Smooth muscle cell (in vitro differentiated cells): ENCODE data around the gene TMEM89. TPM values are rescaled to one million over a fixed set of nuclear protein-coding genes. Genes with fewer than 3 reads are reported as not detected.

Source experiments
- DNase-seq: peaks from one replicate; lab custom pipeline; 2025; ENCODE audit not compliant: unreplicated experiment; lab: John Stamatoyannopoulos, UW
- H2AFZ ChIP-seq: fragments of 200-600 bp; sonication (generic); 2 replicates; pipeline ENCODE4 v1.6.0; 2016; ENCODE audit warnings: antibody characterized with exemption, low read depth, mild to moderate bottlenecking
- H3F3A ChIP-seq: fragments of 200-600 bp; sonication (generic); 2 replicates; pipeline ENCODE4 v1.6.0; 2017; ENCODE audit warnings: antibody characterized with exemption, low read depth
- H3K27ac ChIP-seq: fragments of 200-600 bp; sonication (generic); 2 replicates; pipeline ENCODE4 v1.5.1; 2016; ENCODE audit warnings: low read depth, mild to moderate bottlenecking
- H3K27me3 ChIP-seq: fragments of 200-600 bp; sonication (generic); 2 replicates; pipeline ENCODE4 v1.6.1; 2016; ENCODE audit warnings: low read depth, mild to moderate bottlenecking
- H3K36me3 ChIP-seq: fragments of 200-600 bp; sonication (generic); 2 replicates; pipeline ENCODE4 v1.5.1; 2016; ENCODE audit warnings: low read depth
- H3K4me1 ChIP-seq: fragments of 200-600 bp; sonication (generic); 2 replicates; pipeline ENCODE4 v1.5.1; 2016; ENCODE audit warnings: low read depth
- H3K4me2 ChIP-seq: fragments of 200-600 bp; sonication (generic); 2 replicates; pipeline ENCODE4 v1.6.0; 2016; ENCODE audit warnings: mild to moderate bottlenecking
- H3K4me3 ChIP-seq: fragments of 200-600 bp; sonication (generic); 2 replicates; pipeline ENCODE4 v1.5.1; 2016; ENCODE audit warnings: mild to moderate bottlenecking
- H3K79me2 ChIP-seq: fragments of 200-600 bp; sonication (generic); 2 replicates; pipeline ENCODE4 v1.6.0; 2016; ENCODE audit warnings: low read depth, mild to moderate bottlenecking
- H3K9ac ChIP-seq: fragments of 200-600 bp; sonication (generic); 2 replicates; pipeline ENCODE4 v1.6.0; 2016; ENCODE audit warnings: low read depth
- H3K9me3 ChIP-seq: fragments of 200-600 bp; sonication (generic); replicated peaks from 2 replicates; pipeline ENCODE4 v1.5.1; 2016; ENCODE audit warnings: low read depth
- H4K20me1 ChIP-seq: fragments of 200-600 bp; sonication (generic); 2 replicates; pipeline ENCODE4 v1.6.0; 2016; ENCODE audit warnings: low read depth
- WGBS: methylation state at CpG from one replicate; pipeline ENCODE4 v1.1.7; 2016; ENCODE audit warnings: low lambda C conversion rate; 5-methylcytosine and 5-hydroxymethylcytosine counted together
- polyA plus RNA-seq: library from polyadenylated mRNA; unstranded; fragments of >200 nt; fragmentation: Nextera tagmentation; extraction: Ambion mirVana; gene quantifications from 2 replicates; pipeline ENCODE4 v1.2.1, GENCODE V29; 2016
- total RNA-seq: library from RNA; depleted of rRNA; stranded (reverse); fragments of >200 nt; gene quantifications from 2 replicates; pipeline ENCODE4 v1.2.3, GENCODE V29; 2014
- TF ChIP-seq, protein P1 (sequence below): fragments of 200-600 bp; sonication (generic); IDR thresholded peaks from 2 replicates; pipeline ENCODE4 v1.5.1; 2017; ENCODE audit warnings: borderline replicate concordance, mild to moderate bottlenecking, antibody characterized with exemption; ENCODE audit not compliant: insufficient read depth, poor library complexity, severe bottlenecking

Gene TMEM89
- total and polyA plus RNA-seq, 2 experiments from 2014 or later = 0.25 TPM; not detected in 1

DNA sequence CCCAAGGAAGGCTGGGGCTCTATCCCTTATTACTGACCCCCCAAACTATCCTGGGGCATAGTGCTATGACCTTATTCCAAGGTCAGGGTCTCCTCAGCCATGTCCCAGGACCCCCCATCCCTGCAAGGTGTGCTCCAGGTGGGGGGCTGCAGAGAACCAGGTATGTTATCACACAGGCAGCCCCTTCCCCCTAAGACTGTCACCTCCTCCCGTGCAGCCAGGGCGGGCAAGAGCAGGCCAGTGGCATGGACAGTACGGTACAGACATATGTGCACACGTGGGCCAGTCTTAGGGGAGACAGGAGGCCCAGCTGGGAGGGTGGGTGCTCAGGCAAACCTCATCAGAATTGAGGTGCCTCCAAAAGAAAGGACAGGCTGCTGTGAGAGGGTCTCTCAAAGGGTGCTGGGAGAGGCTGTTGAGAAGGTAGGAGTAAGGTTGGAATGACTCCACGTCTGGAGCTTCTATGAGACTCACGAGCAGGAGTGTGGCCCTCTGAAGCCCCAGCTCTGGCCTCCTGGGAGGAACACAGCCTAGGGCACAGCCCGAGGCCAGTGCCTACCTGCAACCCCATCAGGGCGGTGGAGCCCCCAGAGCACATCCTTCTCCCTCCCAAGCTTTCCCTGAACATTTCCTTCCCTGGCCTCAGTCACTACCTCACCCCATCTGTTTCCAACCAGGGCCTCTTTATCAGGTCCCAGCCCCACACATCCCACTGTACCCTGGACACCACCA lies 24.7 kb downstream of the TMEM89 start:
- peak overlapping the region; percentile 61 for H3K4me2 ChIP-seq
- H3K36me3 ChIP-seq = no peaks in the 10 kb centered on the region
- WGBS = 85% methylated on average over 8 of the region's 8 CpGs
- H2AFZ ChIP-seq = no peak overlapping the region
- peaks cover 19% of the 10 kb centered on the region for H4K20me1 ChIP-seq
- peaks cover 20% of the 10 kb centered on the region for H3K4me1 ChIP-seq
- TF ChIP-seq, protein P1, sequence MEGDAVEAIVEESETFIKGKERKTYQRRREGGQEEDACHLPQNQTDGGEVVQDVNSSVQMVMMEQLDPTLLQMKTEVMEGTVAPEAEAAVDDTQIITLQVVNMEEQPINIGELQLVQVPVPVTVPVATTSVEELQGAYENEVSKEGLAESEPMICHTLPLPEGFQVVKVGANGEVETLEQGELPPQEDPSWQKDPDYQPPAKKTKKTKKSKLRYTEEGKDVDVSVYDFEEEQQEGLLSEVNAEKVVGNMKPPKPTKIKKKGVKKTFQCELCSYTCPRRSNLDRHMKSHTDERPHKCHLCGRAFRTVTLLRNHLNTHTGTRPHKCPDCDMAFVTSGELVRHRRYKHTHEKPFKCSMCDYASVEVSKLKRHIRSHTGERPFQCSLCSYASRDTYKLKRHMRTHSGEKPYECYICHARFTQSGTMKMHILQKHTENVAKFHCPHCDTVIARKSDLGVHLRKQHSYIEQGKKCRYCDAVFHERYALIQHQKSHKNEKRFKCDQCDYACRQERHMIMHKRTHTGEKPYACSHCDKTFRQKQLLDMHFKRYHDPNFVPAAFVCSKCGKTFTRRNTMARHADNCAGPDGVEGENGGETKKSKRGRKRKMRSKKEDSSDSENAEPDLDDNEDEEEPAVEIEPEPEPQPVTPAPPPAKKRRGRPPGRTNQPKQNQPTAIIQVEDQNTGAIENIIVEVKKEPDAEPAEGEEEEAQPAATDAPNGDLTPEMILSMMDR = no peak
- H3K27me3 ChIP-seq = no peaks in the 10 kb centered on the region
- peaks cover 40% of the 10 kb centered on the region for H3F3A ChIP-seq
- H3K9ac ChIP-seq = peak overlapping the region; percentile 91
- DNase-seq = no peak
- peaks cover 15% of the 10 kb centered on the region for H3K79me2 ChIP-seq
- H3K9me3 ChIP-seq = no peaks in the 10 kb centered on the region
- H3K27ac ChIP-seq = peak overlapping the region; percentile 100
- H3K4me3 ChIP-seq = no peak overlapping the region

DNA sequence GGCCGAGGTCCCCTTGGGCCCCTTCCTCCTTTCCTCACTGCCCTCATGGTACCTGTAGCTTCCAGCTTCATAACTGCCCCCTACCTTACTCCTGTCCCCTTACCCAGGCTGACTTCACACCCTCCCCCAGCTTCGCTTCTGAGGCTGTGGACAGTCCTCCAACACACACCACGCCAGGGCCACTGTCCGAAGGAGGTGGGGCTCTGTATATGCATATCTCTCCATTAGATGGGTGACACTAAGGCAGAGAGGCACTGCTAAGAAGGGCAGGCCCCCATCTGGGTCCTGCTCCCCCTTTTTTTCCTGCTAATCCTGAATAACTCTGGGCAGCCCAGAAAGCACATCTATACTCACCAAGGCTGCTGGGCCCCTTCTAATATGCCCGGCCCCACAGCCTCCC lies 25.4 kb downstream of the TMEM89 start:
- no peak overlapping the region for H3K4me3 ChIP-seq
- TF ChIP-seq, protein P1 = no peak
- H3K4me1 ChIP-seq = peaks cover 20% of the 10 kb centered on the region
- H3K4me2 ChIP-seq = peak overlapping the region; percentile 61
- no peaks in the 10 kb centered on the region for H3K36me3 ChIP-seq
- no peaks in the 10 kb centered on the region for H3K27me3 ChIP-seq
- H3K9ac ChIP-seq = peak overlapping the region; percentile 91
- H2AFZ ChIP-seq = no peak overlapping the region
- no peak for DNase-seq
- peaks cover 21% of the 10 kb centered on the region for H4K20me1 ChIP-seq
- H3K79me2 ChIP-seq = peaks cover 15% of the 10 kb centered on the region
- H3F3A ChIP-seq = peaks cover 39% of the 10 kb centered on the region
- peak overlapping the region; percentile 100 for H3K27ac ChIP-seq
- H3K9me3 ChIP-seq = no peaks in the 10 kb centered on the region
- WGBS = 55% methylated on average over 5 of the region's 5 CpGs

DNA sequence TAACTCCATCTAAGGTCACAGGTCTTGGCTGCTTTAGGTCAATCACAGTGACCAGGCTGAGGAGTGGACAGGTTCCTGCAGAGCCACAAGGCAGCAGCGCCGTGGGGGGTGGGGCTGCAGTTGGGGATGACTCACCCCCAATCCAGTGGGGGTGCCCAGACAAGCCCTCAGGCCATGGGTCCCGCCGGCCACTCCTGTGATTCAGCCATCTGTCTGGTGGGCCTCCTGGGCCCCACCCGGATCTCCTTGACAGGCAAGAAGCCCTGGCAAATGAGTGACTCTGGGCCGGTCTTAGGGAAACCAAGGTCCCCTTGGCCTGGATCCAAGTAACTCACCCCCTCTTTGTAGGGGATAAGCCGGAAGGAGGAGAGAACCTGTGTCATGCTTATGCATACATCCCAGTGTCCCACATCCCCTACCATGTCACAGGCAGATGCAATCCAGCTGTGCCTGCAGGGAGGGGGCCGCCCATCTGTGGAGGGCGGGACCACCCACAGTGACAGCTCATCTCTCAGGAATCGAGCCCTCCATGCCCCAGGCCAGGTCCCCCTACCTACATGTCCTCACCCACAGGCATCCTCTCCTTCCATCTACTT lies 25.9 kb downstream of the TMEM89 start:
- H3K79me2 ChIP-seq = peaks cover 15% of the 10 kb centered on the region
- DNase-seq = peak; percentile 52
- H3K4me1 ChIP-seq = peaks cover 20% of the 10 kb centered on the region
- peak overlapping the region; percentile 77 for H3K4me2 ChIP-seq
- peak overlapping the region; percentile 100 for H3K27ac ChIP-seq
- no peaks in the 10 kb centered on the region for H3K9me3 ChIP-seq
- H4K20me1 ChIP-seq = peaks cover 27% of the 10 kb centered on the region
- TF ChIP-seq, protein P1 = no peak
- no peak overlapping the region for H3K4me3 ChIP-seq
- no peaks in the 10 kb centered on the region for H3K27me3 ChIP-seq
- no peak overlapping the region for H2AFZ ChIP-seq
- peaks cover 36% of the 10 kb centered on the region for H3F3A ChIP-seq
- 7% methylated on average over 10 of the region's 10 CpGs for WGBS
- H3K9ac ChIP-seq = peak overlapping the region; percentile 91
- no peaks in the 10 kb centered on the region for H3K36me3 ChIP-seq
